Measurements from ENCODE around the gene CADPS. TPM values are rescaled to one million over a fixed set of nuclear protein-coding genes. Genes with fewer than 3 reads are reported as not detected.

The CADPS gene
- total RNA-seq, 3 donors from 2014 or later (not counting 1 experiment from before 2014, with no cell fraction given) = not detected

DNA sequence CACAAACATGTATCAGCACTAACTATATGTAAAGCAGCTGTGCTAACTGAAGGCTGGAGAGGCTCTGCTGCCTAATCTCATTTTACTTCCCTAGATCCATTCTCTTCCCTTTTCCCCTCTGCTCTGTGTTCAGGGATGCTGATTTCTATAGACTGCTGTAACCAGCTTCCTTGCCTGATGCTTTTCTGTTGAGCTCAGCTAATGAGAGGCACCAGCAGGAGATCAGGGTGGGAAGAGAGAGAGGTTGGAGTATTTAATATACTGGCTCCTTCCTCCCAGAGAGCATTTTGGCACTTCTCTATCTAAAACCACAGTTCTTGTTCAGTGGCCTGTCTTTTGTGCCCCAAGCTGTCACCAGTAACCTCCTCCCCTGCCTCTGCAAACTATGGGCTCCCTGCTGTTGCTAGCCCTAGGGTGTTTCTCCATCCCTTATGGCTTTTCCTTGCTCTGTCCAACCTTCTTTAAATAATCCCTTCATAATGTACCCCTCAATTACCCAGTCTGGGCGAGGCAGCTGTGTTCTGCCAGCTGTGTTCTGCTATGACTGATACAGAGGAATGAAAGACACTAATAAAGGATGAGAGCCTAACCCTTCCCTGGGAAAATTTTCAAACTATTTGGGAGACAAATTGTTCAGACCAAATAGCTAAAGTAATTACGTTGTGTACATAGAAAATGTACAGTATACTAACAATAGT is 69.5 kb downstream of the CADPS start:
- Mint-ChIP-seq H3K4me1 (no peaks in the 10 kb centered on the region), H3K36me3 (no peaks in the 10 kb centered on the region), H3K4me3 (no peak overlapping the region), H3K27me3 (ENCODE audit: low read depth in 2 of 2) (no peaks in the 10 kb centered on the region), H3K27ac (no peak overlapping the region), H3K9me3 (peaks cover 6 to 14% of the 10 kb centered on the region in 2 donors)
- DNase-seq (no peak), ATAC-seq (no peak)
- no peak overlapping the region for H3K27ac ChIP-seq (ENCODE audit: low read length)
- H3K27me3 ChIP-seq (ENCODE audit: control insufficient read depth, insufficient read depth, low read length) = no peaks in the 10 kb centered on the region
- TF ChIP-seq, protein P1, sequence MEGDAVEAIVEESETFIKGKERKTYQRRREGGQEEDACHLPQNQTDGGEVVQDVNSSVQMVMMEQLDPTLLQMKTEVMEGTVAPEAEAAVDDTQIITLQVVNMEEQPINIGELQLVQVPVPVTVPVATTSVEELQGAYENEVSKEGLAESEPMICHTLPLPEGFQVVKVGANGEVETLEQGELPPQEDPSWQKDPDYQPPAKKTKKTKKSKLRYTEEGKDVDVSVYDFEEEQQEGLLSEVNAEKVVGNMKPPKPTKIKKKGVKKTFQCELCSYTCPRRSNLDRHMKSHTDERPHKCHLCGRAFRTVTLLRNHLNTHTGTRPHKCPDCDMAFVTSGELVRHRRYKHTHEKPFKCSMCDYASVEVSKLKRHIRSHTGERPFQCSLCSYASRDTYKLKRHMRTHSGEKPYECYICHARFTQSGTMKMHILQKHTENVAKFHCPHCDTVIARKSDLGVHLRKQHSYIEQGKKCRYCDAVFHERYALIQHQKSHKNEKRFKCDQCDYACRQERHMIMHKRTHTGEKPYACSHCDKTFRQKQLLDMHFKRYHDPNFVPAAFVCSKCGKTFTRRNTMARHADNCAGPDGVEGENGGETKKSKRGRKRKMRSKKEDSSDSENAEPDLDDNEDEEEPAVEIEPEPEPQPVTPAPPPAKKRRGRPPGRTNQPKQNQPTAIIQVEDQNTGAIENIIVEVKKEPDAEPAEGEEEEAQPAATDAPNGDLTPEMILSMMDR (IDR thresholded peaks at IDR 0.05) = no peak
- no peaks in the 10 kb centered on the region for H3K36me3 ChIP-seq (ENCODE audit: control insufficient read depth, insufficient read depth, low read length)
- no peaks in the 10 kb centered on the region for H3K4me1 ChIP-seq (ENCODE audit: control insufficient read depth, insufficient read depth, low read length)
- no peaks in the 10 kb centered on the region for H3K9me3 ChIP-seq (ENCODE audit: control insufficient read depth, insufficient read depth, low read length)
- intact Hi-C loops (cut with micrococcal nuclease) = no loop called here
- H3K4me3 ChIP-seq (ENCODE audit: low read length) = no peak overlapping the region
- WGBS (ENCODE audit: insufficient coverage) = no CpG with 5 or more reads among the region's 2 CpGs

DNA sequence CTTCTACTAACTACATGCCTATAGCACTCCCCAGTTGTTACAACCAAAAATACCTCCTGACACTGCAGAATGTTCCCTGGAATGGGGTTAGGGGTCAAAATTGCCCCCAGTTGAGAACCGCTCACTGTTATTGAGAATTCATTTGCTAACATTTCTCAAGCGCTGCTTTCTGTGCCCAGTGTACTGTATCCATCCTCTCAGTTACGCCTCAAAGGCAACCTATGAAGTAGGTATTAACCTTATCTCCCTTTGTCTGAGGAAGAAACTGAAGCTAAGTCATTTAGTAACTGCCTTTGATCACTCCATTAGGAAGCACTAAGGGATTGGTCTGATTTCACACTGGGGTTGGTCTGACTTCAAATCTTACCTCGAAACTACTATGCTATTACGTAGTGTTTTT is 70.1 kb downstream of the CADPS start:
- ATAC-seq (no peak), DNase-seq (no peak)
- Histone ChIP-seq H3K9me3 (ENCODE audit: control insufficient read depth, insufficient read depth, low read length) (no peaks in the 10 kb centered on the region), H3K27ac (ENCODE audit: low read length) (no peak overlapping the region), H3K4me3 (ENCODE audit: low read length) (no peak overlapping the region), H3K36me3 (ENCODE audit: control insufficient read depth, insufficient read depth, low read length) (no peaks in the 10 kb centered on the region), H3K27me3 (ENCODE audit: control insufficient read depth, insufficient read depth, low read length) (no peaks in the 10 kb centered on the region), H3K4me1 (ENCODE audit: control insufficient read depth, insufficient read depth, low read length) (no peaks in the 10 kb centered on the region)
- TF ChIP-seq, protein P1 (IDR thresholded peaks at IDR 0.05) = no peak
- intact Hi-C loops (cut with micrococcal nuclease) = no loop called here
- Mint-ChIP-seq H3K27me3 (ENCODE audit: low read depth in 2 of 2) (no peaks in the 10 kb centered on the region), H3K9me3 (peaks cover 6 to 14% of the 10 kb centered on the region in 2 donors), H3K4me1 (no peaks in the 10 kb centered on the region), H3K27ac (no peak overlapping the region), H3K4me3 (no peak overlapping the region), H3K36me3 (no peaks in the 10 kb centered on the region)
- 85% methylated on average over 5 of the region's 5 CpGs for WGBS (ENCODE audit: insufficient coverage)

DNA sequence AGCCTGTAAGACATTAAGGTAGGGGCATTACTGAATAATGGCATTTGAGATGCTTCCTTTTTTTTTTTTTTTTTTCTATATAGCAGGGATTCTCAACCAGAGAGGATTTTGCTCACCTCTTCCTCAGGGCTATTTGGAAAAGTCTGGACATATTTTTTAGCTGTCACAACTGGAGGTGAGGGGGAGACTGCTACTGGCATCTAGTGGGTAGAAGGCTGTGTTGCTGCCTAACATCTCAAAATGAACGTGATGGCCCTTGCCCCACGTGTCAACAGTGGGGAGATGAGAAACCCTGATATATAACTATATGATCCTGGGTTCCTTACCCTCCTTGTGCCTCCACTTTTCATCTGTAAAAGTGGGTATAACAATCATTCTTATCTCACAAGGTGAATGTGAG is 71.9 kb downstream of the CADPS start:
- DNase-seq (no peak), ATAC-seq (no peak)
- Mint-ChIP-seq H3K4me3 (no peak overlapping the region), H3K36me3 (no peaks in the 10 kb centered on the region), H3K27ac (no peak overlapping the region), H3K9me3 (peaks cover 4 to 12% of the 10 kb centered on the region in 2 donors), H3K27me3 (ENCODE audit: low read depth in 2 of 2) (no peaks in the 10 kb centered on the region), H3K4me1 (no peaks in the 10 kb centered on the region)
- H3K27ac ChIP-seq (ENCODE audit: low read length) = no peak overlapping the region
- intact Hi-C loops (cut with micrococcal nuclease) = no loop called here
- TF ChIP-seq, protein P1 (IDR thresholded peaks at IDR 0.05) = no peak
- H3K9me3 ChIP-seq (ENCODE audit: control insufficient read depth, insufficient read depth, low read length) = no peaks in the 10 kb centered on the region
- 33% methylated on average over 1 of the region's 2 CpGs for WGBS (ENCODE audit: insufficient coverage)
- no peak overlapping the region for H3K4me3 ChIP-seq (ENCODE audit: low read length)
- H3K4me1 ChIP-seq (ENCODE audit: control insufficient read depth, insufficient read depth, low read length) = no peaks in the 10 kb centered on the region
- H3K36me3 ChIP-seq (ENCODE audit: control insufficient read depth, insufficient read depth, low read length) = no peaks in the 10 kb centered on the region
- no peaks in the 10 kb centered on the region for H3K27me3 ChIP-seq (ENCODE audit: control insufficient read depth, insufficient read depth, low read length)

DNA sequence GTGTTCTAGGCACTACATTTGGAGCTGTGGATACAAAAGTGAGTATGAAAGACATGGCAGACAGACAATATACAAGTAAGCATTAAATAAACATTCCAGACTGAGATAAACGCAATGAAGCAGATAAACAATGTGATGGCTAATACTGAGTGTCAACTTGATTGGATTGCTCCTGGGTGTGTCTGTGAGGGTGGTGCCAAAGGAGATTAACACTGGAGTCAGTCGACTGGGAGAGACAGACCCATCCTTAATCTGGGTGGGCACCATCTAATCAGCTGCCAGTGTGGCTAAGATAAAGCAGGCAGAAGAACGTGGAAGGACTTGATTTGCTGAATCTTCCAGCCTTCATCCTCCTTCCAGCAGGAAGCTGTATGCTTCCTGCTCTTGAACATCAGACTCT is 77.2 kb downstream of the CADPS start:
- WGBS (ENCODE audit: insufficient coverage) = 43% methylated on average over 3 of the region's 3 CpGs
- Mint-ChIP-seq H3K4me3 (no peak overlapping the region), H3K27me3 (ENCODE audit: low read depth in 2 of 2) (no peaks in the 10 kb centered on the region), H3K9me3 (peaks cover 2 to 12% of the 10 kb centered on the region in 2 donors), H3K27ac (no peak overlapping the region), H3K4me1 (no peaks in the 10 kb centered on the region), H3K36me3 (no peaks in the 10 kb centered on the region)
- Histone ChIP-seq H3K36me3 (ENCODE audit: control insufficient read depth, insufficient read depth, low read length) (no peaks in the 10 kb centered on the region), H3K9me3 (ENCODE audit: control insufficient read depth, insufficient read depth, low read length) (no peaks in the 10 kb centered on the region), H3K27ac (ENCODE audit: low read length) (no peak overlapping the region), H3K27me3 (ENCODE audit: control insufficient read depth, insufficient read depth, low read length) (no peaks in the 10 kb centered on the region), H3K4me1 (ENCODE audit: control insufficient read depth, insufficient read depth, low read length) (no peaks in the 10 kb centered on the region), H3K4me3 (ENCODE audit: low read length) (no peak overlapping the region)
- intact Hi-C loops (cut with micrococcal nuclease) = no loop called here
- ATAC-seq (no peak), DNase-seq (no peak)
- TF ChIP-seq, protein P1 (IDR thresholded peaks at IDR 0.05) = no peak

Data from natural killer cell (primary cell).